Activated T-cell treated with anti-CD3 and anti-CD28 coated beads, Interleukin-2, amount 50 U/mL, for 24 hours (primary cell): ENCODE measurements around the gene CDC25C.

ENCODE experiments used
- DNase-seq: peaks from one replicate; pipeline ENCODE4 v3.0.0-alpha.2; 2020
- H3K27ac Mint-ChIP-seq: 2 replicates; pipeline ENCODE4 v1.8.0; 2020; ENCODE audit warnings: mild to moderate bottlenecking, mixed read lengths
- H3K27me3 Mint-ChIP-seq: 2 replicates; pipeline ENCODE4 v1.8.0; 2020; ENCODE audit warnings: mixed read lengths
- H3K36me3 Mint-ChIP-seq: 2 replicates; pipeline ENCODE4 v1.8.0; 2020; ENCODE audit warnings: low read depth, mixed read lengths
- H3K4me1 Mint-ChIP-seq: 2 replicates; pipeline ENCODE4 v1.8.0; 2020; ENCODE audit warnings: low read depth, mixed read lengths
- H3K4me3 Mint-ChIP-seq: 2 replicates; pipeline ENCODE4 v1.8.0; 2020; ENCODE audit warnings: mild to moderate bottlenecking, moderate library complexity, mixed read lengths
- H3K9me3 Mint-ChIP-seq: 2 replicates; pipeline ENCODE4 v1.8.0; 2020; ENCODE audit warnings: mixed read lengths

Gene CDC25C

DNA sequence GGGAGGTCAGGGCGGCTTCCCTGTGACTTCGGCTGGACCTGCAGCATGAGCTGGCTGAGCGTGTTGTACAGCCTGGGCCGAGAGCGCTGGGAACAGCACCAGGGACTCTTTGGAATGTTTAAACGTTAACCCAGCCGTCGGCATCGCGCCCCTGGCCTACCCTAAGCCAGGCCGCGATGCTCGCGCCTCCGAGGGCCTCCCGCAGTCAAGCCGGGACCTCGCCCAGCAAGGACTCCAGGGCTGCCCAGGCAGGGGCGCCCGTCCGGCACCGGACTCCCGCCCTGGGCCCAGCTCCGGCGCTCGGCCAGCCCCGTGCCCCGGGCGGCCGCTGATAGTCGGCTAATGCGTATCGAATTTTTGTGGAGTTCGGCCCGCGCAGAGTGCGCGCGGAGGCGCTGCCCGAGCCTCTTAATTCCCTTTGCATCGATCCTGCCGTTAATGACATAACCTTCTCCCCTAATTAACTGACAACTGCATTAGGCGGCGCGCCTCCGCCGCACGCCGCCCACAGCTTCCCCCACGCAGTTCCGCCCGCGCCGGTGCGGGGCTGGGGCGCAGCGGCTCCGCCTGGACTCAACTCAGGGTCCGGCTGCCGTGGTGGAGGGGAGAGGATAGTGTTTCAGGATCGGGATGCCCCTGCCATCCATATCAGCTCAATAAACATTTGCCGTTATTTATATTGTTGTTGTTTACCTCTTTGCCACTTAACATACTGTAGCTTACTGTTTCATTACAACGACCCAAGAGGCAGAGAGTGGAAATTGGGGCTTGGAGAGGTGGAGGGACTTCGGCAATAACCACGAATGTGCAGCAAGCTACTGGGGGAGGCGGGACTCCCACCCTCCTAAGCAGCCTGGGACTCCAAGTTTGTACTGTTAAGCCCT lies 89.7 kb downstream of the CDC25C start:
- DNase-seq = peak; percentile 36
- Mint-ChIP-seq H3K4me3 (peak overlapping the region; percentile 25), H3K27ac (no peak overlapping the region), H3K27me3 (peaks cover 61% of the 10 kb centered on the region), H3K9me3 (no peaks in the 10 kb centered on the region), H3K4me1 (peaks cover 15% of the 10 kb centered on the region), H3K36me3 (no peaks in the 10 kb centered on the region)

DNA sequence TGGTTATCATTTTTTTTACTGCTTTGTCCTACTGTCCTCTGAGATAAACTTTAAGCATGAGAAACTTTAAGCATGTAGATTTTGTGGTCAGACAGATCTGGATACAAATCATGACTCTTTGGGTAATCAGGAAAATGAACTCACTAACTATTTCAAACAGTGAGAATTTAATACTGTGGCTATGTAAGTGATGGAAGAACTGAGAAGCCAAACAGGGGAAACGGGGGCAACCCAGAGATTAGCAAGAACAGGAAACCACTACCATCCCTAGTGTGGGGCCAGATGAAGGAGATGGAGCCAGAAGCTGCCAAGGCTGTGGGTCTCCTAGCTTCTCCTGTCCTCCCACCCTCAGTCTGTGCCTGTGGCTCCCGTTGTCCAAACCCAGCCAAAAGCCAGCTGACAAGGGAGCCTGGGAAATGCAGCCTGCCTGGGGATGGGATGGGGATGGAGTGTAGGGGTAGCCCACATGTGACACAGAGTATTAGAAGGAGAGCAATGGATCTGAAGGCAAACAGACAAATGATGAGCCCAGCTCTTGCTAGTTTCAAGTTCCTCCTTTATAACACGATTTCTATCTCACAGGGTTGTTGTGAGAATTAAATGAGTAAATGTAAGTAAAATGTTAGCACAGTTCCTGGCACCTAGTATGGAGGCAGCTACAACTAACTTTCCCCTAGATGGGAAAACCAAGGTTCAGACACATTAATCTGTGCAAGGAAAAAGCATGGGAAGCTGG lies 90.8 kb downstream of the CDC25C start:
- peaks cover 15% of the 10 kb centered on the region for H3K4me1 Mint-ChIP-seq
- DNase-seq = no peak
- no peaks in the 10 kb centered on the region for H3K9me3 Mint-ChIP-seq
- H3K27me3 Mint-ChIP-seq = peaks cover 61% of the 10 kb centered on the region
- no peak overlapping the region for H3K27ac Mint-ChIP-seq
- H3K4me3 Mint-ChIP-seq = peak overlapping the region; percentile 25
- no peaks in the 10 kb centered on the region for H3K36me3 Mint-ChIP-seq

DNA sequence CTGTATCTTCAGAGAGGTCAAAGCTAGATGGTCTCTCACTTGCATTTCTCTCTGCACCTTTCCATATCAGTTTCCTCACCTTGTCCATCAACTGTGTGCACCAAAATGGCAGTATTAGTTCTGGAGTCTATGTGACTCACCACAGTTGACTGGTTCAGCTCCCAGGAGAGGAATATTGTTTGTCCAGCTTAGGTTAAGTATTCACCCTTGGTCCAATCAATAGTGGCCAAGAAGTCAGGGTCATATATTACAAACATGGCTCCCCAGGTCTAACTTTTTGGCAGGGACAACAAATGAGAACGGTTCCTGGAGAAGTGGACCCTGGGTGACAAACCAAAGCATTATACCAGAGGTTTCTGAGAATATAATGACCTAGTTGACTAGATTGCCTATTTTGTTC lies 93.6 kb downstream of the CDC25C start:
- peaks cover 52% of the 10 kb centered on the region for H3K27me3 Mint-ChIP-seq
- H3K9me3 Mint-ChIP-seq = no peaks in the 10 kb centered on the region
- H3K27ac Mint-ChIP-seq = no peak overlapping the region
- DNase-seq = no peak
- H3K36me3 Mint-ChIP-seq = no peaks in the 10 kb centered on the region
- H3K4me1 Mint-ChIP-seq = peaks cover 15% of the 10 kb centered on the region
- H3K4me3 Mint-ChIP-seq = no peak overlapping the region
